Loucy (cell line): ENCODE measurements around the gene TRAFD1.

Experiments
- EZH2phosphoT487 ChIP-seq: fragments of 200-600 bp; IDR thresholded peaks from 2 replicates; pipeline ENCODE4 v1.6.1; 2018; ENCODE audit warnings: antibody characterized with exemption, mild to moderate bottlenecking, moderate library complexity, borderline replicate concordance
- TF ChIP-seq, protein P1 (sequence below): fragments of 200-600 bp; sonication (generic); conservative IDR thresholded peaks from 2 replicates; pipeline ENCODE4 v1.5.1; 2014; ENCODE audit warnings: mild to moderate bottlenecking, antibody characterized with exemption, low read length

DNA sequence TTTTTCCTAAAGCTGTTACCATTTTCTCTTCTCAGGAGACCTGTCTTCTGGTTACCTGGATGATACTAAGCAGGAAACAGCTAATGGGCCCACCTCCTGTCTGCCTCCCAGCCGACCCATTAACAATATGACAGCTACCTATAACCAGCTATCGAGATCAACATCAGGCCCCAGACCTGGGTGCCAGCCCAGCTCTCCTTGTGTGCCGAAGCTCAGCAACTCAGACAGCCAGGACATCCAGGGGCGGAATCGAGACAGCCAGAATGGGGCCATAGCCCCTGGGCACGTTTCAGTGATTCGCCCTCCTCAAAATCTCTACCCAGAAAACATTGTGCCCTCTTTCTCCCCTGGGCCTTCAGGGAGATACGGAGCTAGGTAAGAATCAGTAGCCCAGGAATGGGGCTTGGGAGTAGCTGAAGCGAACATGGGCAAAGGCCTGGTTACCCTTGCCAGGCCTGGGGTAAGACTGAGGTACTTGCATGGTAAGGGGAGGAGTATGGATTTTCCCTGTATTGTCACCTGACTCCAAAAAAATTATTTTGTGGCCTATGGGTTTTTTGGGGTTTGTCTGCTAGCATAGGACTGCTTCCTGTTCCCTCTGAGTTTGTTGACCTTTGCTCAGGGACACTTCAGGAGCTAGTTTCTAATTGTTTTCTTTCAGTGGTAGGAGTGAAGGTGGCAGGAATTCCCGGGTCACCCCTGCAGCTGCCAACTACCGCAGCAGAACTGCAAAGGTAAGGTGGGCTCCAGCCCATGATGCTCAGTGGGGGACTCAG lies 26.6 kb downstream of the TRAFD1 start:
- TF ChIP-seq, protein P1, sequence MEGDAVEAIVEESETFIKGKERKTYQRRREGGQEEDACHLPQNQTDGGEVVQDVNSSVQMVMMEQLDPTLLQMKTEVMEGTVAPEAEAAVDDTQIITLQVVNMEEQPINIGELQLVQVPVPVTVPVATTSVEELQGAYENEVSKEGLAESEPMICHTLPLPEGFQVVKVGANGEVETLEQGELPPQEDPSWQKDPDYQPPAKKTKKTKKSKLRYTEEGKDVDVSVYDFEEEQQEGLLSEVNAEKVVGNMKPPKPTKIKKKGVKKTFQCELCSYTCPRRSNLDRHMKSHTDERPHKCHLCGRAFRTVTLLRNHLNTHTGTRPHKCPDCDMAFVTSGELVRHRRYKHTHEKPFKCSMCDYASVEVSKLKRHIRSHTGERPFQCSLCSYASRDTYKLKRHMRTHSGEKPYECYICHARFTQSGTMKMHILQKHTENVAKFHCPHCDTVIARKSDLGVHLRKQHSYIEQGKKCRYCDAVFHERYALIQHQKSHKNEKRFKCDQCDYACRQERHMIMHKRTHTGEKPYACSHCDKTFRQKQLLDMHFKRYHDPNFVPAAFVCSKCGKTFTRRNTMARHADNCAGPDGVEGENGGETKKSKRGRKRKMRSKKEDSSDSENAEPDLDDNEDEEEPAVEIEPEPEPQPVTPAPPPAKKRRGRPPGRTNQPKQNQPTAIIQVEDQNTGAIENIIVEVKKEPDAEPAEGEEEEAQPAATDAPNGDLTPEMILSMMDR, result no peak
- TF ChIP-seq EZH2phosphoT487, result no peak
